Measurements from ENCODE around the gene MSANTD1.

Gene MSANTD1

DNA sequence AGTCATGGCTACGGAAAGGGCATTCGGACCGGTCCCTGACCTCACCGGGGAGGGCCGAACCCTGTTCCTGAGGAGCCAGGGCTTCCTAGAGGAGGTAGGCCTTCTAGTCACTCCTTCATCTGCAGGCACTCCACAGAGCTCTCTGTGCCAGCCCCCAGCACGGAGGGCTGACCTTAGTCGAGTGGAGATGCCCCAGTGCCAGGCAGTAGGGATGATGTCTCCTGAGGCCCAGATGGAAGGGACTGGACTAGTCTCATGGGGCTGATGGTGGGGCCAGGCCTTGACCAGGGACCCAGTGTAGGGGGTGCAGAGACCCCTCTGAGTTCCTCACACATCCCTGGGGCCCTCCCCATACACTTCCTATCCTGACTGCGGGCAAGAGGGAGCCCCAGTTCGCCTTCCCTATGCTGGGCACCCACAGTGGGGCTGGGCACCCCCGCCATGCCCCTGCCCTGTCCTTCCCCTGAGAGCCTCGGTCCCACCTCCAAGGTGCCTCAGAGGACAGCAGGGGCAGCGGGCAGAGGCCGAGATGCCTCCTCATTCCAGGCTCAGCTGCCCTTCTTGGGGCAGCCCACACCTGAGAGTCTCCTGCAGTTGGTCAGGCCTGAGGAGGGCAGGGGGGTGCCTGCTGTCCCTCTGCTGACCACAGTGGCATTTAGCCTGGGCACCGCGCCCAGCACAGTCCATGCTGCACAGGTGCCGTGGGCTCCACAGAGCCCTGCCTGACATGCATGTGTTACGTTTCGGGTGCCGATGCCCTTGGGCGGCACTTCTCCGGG is 1.4 kb upstream of the MSANTD1 start:
- no peak for FAIRE-seq
- no peak for DNase-seq (ENCODE audit: low spot score)

- DNase-seq (ENCODE audit: low spot score), result no peak
- no peak for FAIRE-seq
Observed at GRCh38 chr4:3248178-3248480, 830 bp upstream of the MSANTD1 start.

- DNase-seq (ENCODE audit: low spot score) (no peak), FAIRE-seq (no peak)
Observed at GRCh38 chr4:3249711-3250437, 915 bp downstream of the MSANTD1 start.

GRCh38 chr4:3250438-3250955 is 1.5 kb downstream of the MSANTD1 start:
- FAIRE-seq (no peak), DNase-seq (ENCODE audit: low spot score) (no peak)

- FAIRE-seq, result no peak
- no peak for DNase-seq (ENCODE audit: low spot score)
Observed at GRCh38 chr4:3250956-3251690, 2.2 kb downstream of the MSANTD1 start.

GRCh38 chr4:3251691-3252479 is 2.9 kb downstream of the MSANTD1 start:
- DNase-seq (ENCODE audit: low spot score), result no peak
- FAIRE-seq, result no peak

DNA sequence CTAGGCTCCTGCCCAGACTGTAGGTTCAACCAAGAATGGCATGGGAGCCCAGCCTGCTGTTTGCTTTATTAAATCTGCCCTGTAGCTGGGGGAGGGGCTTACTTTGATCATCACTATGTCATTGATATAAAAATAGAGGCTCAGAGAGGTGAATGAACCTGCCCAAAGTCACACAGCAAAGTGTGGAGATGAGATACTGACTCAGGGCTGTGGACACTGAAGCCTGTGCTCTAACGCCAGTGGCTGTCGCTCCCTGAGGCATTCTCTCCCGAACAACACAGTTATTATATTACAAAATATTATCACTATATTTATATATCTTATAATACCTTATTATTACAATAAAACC is 3.5 kb downstream of the MSANTD1 start:
- no peak for DNase-seq (ENCODE audit: low spot score)
- no peak for FAIRE-seq

- FAIRE-seq, result no peak
Observed at GRCh38 chr4:3252831-3253641, 4.1 kb downstream of the MSANTD1 start.

DNA sequence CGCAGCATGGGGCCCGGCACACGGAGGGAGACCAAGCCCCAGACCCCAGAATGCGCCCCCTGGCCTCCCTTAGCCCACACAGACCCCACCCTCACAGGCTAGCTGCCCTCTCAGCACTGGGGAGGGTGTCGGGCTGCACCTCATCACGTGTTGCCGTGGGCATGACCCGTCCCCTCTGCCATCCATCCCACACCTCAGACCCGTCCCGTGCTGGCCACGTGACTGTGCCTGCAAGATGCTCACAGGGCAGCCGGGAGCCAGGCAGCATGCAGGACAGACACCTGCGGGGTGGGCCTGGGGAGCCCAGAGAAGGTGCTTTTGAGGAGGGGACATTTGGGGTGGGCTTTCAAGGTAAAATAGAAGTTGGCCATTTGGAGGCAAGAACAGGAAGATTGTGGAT is 4.8 kb downstream of the MSANTD1 start:
- no peak for FAIRE-seq
- DNase-seq (ENCODE audit: low spot score), result no peak

More at GRCh38 chr4:3252831-3253641, 4.1 kb downstream of the MSANTD1 start:
- no peak for DNase-seq (ENCODE audit: low spot score)

DNA sequence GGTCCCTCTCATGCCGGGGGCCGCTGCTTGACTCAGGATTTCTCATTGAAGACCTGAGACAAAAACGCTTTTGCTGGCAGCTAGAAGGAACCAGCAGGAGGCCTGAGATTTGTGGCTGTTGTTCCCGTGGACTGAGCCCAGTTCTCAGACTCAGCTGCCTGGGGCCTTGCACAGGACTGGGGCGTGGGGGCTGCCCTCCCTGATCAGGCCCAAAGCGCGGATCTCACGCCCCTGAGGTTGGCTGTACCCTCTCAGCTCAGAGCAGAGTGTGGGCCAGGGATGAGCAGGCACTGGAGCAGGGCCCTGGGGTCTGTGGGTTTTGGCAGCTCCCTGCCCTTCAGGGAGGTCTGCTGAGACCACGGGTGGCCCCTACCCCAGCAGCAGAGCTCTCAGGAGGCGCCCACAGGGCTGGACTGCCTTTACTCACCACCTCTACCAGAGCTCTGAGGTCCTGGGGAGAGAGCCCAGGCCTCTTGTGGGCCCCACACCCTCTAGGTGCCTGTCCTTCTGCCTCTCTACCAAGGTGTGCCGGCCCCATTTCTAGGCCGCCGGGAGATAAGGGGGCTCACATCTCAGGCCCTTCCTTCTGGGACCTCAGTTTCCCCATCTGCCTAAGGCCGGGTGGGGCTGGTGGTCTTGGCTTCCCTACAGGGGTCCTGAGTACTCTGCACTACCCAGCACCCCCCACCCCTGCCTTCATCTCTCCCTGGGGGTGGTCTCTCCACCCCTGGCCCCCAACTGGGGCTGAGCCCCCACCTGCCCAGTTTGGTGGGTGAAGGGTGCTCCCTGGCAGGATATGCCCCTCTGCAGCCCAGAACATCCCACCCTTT is 5.6 kb downstream of the MSANTD1 start:
- FAIRE-seq, result no peak
- no peak for DNase-seq (ENCODE audit: low spot score)

DNA sequence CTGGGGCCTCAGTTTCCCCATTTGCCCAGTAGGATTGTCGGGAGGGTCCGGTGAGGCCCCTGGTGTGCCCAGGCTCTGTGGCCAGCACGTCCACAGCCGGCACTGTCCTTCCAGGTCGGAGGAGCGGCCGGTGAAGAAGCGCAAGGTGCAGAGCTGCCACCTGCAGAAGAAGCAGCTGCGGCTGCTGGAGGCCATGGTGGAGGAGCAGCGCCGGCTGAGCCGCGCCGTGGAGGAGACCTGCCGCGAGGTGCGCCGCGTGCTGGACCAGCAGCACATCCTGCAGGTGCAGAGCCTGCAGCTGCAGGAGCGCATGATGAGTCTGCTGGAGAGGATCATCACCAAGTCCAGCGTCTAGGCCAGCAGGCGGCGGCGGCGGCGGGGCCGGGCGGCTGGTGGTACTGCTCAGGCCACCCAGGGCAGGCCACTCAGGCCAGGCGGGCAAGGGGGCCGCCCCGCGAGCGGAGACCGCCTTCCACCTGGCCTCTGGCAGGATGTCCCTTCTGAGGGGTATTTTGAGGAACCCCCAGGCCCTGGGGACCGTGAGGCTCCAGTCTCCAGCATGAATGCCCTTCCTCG is 6.7 kb downstream of the MSANTD1 start:
- DNase-seq (ENCODE audit: low spot score) (no peak), FAIRE-seq (no peak)

DNA sequence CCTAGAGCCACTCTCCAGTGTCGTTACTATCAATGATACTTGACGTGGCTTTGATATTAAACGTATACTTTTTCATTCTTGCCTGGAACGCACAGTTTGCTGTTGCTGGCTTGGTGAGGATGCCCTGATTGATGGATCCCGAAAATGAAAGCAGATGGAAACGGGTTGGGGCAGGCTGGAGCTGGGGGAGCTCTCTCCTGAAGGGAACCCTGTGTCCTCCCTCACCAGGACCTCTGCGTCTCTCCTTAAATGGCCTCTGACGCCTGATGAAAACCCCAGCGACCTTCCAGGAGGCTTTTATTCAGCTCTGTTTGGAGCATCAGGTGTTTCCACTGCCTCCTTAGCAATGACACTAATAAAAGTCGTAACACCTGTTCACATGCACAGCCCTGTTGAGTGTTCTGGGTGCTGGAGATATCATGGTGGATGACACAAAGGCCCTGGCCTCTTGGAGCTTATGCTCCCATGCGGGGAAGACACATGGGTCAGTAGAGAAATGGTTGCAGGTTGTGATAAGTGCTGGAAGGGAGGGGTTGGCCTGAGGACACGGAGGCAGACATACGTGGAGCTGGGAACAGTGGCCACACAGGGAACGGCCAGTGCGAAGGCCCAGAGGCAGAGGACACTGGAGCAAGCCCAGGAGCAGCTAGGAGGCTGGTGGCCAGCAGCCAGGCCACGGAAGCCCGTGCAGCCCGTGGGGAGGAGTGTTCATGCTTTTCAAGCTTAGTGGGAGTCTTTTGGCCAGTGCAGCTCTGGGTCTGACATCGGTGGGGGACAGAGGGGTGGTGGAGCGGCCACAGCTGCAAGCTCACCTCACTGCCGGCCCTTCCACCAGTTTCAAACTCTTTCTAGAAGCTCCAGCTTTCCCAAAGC is 7.5 kb downstream of the MSANTD1 start:
- FAIRE-seq (no peak), DNase-seq (ENCODE audit: low spot score) (no peak)

GRCh38 chr4:3257103-3257555 is 8.2 kb downstream of the MSANTD1 start:
- no peak for DNase-seq (ENCODE audit: low spot score)
- FAIRE-seq, result no peak

DNA sequence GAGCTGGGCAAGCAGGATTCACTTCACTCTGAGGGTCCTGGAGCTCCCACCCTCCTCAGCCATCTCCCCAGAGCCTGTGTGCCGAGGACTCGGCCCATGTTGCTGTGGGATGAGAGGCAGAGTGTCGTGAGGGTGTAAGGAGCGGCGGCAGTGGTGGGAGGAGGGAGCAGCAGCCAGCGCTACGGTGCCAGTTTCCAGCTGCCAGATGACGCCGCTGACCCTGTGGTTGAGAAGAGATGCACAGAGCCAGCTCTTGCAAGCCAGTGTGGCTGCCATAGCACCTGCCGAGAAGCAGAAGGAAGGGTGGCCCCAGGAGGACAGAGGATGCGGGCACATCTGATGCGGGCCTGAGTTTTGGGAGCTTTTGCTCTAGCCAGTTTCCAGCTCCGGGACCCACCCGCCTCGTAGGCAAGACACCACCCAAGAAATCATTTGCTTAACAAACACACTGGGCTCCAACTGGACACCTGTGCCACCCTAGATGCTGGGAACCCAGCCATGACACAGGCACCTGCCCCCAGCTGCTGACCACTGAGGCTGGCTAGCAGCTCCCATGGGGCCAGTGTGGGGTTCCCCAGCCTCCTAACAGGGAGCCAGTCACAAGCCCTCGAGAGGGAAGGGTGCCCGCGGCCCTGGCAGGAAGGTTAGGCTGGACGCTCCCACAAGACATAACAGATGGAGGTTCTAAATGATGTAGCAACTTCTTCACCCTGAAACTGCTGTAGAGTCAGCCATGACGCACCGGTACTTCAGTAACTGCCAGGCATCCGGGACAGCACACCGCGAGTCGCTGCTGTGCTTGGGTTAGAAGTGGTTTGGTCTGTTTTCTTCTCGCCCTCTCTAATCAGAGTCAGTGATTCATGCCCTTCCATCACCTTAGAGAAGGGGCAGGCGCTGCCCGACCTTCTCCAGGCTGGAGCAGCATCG is 8.9 kb downstream of the MSANTD1 start:
- DNase-seq (ENCODE audit: low spot score), result no peak
- FAIRE-seq, result no peak

GRCh38 chr4:3261411-3262207 is 12.7 kb downstream of the MSANTD1 start:
- no peak for FAIRE-seq
- DNase-seq (ENCODE audit: low spot score), result no peak
